Stimulated activated CD8-positive, alpha-beta memory T cell treated with anti-CD3 and anti-CD28 coated beads, Interleukin-7, amount 100 ng/mL, for 24 hours (primary cell): ENCODE data around the gene RABL2B.
A peak's percentile ranks its signal among the peaks of the same experiment; 100 is the strongest.

Experiments
- DNase-seq: peaks from one replicate; pipeline ENCODE4 v3.0.0-alpha.2; 2020; ENCODE audit warnings: low read depth

RABL2B gene

DNA sequence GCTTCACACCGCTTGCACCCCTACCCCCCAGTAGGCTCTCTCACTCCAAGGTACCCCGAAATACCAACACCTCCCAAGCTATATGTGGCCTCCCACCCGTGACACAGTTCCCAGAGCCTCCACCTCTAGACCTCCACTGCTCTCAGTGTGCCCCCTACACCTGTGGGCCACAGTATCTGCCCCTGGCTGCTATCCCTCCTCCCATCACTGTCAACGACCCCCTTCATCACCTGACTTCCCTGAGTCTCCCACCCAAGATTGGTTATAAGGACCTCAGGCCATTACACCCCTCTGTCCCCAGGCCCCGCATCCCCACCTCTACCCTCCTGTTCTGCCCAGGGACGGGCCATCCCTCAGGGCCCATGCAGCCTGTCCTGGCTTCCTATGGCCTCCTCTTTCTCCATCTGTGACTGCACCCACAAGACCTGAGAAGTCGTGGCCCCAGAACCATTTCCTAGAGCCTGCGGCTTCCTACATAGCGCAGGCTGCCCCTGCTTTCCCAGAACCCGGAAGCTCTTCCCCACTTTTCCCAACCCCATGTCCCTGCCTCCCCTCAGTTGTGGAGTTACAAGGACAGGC, 44.7 kb downstream of the RABL2B start:
- DNase-seq, result no peak

DNA sequence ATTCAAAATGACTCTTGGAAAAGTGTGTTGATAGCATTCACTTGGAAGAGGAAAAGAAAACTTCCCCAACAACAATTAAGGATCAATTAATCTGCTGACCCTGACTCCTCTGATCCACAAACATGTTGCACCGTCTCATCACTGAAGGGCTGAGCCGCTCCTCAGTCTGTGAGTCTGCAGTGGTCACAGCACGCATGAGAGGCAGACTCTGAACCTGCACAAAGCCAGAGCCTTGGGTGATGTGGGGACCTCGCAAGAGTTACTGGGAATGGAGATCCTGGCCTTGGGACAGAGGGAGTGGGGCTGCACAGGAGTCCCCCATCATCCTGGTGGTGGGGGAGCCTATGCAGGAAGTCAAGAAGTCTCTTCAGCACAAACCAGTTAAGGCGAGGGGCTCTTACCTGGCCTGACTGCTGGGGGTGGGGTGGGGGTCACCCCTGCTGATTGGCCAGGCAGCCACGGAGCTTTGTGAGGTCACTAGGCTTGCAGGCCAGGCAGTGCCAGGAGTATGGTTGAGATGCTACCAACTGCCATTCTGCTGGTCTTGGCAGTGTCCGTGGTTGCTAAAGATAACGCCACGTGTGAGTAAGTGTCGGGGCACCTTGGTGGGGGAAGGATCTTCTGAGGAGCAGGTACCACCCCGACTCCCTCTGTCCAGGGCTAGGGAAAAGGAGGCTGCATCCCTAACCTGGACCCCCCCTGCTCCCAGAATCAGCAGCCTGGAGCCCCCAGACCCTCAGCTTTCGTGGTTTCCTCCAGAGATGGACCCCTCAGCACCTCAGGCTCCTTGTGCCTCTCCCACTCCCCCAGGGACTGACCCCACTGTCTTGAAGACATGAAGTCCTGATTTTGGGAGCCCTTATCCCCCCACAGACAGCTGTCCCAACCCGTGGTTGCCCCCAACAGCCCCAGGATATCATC, 45.4 kb downstream of the RABL2B start, which contains the start of gene ACR:
ACR (plus strand) TSS at position 477 of the 921 bp plus-strand sequence; CDS start at position 509, 32 bp downstream.
- DNase-seq, result no peak

DNA sequence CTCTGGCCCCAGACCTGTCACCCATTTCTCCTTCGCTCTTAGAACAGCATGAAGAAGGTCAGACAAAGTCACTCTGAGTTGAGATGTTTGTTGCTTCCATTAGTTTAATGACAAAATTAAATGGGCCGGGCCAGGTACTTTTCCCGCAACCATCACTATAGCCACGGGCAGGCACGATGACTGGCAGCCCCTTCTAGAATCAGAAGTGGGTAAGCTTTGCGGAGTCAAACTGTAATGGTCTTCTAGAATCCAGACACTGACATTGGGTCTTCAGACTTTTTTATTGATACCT, 47.8 kb downstream of the RABL2B start:
- DNase-seq, result no peak

DNA sequence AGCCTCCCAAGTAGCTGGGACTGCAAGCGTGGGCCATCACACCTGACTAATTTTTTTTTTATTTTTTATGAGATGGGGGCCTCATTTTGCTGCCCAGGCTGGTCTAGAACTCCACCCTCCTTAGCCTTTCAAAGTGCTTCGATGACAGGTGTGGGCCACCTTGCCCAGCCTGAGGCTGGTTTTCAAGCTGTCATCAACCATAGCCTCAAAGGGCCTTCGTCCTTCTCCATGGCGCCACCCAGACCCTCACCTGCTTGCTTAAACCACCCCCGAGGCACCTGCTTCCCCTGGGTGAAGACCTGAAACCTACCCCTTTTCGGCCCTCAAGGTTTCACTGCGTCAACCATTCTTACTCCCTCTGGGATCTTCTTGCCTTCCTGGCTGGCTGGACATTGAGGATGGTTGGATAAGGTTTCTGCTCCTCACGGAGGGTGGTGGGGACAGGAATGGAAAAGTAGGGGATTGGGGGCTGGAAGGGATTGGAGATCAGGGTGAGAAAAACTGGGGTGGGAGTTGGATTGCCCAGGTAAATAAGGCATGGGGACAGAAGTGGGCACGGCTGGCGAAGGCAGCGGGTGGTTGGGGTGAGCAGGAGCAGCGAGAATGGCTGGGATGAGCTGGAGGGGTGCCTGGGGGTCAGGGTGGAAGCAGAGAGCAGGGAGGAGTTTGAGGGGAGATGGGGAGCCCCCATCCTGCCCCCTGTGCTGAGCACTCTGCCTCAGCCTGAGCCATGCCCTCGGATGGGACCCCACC, 48.3 kb downstream of the RABL2B start:
- DNase-seq, result no peak

DNA sequence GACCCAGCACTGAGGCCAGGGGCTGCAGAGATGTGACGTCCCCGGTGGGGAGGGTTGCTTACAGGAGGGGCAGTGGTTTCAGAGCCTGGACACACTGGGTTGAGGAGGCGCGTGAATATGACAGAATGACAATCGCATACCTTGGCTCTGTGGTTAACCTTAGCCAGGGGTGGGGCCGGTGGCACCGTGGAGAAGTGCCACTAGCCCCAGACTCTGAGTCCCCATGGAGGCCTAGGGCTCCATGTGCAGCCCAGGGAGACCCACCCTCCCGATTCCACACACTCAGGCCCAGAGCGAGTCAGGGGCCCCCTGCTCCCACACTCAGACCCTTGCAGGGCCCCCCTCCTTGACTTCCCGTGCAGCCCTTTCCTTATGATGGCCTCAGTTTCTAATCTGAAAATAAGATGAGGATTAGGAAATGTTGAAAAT, 49.1 kb downstream of the RABL2B start:
- no peak for DNase-seq

DNA sequence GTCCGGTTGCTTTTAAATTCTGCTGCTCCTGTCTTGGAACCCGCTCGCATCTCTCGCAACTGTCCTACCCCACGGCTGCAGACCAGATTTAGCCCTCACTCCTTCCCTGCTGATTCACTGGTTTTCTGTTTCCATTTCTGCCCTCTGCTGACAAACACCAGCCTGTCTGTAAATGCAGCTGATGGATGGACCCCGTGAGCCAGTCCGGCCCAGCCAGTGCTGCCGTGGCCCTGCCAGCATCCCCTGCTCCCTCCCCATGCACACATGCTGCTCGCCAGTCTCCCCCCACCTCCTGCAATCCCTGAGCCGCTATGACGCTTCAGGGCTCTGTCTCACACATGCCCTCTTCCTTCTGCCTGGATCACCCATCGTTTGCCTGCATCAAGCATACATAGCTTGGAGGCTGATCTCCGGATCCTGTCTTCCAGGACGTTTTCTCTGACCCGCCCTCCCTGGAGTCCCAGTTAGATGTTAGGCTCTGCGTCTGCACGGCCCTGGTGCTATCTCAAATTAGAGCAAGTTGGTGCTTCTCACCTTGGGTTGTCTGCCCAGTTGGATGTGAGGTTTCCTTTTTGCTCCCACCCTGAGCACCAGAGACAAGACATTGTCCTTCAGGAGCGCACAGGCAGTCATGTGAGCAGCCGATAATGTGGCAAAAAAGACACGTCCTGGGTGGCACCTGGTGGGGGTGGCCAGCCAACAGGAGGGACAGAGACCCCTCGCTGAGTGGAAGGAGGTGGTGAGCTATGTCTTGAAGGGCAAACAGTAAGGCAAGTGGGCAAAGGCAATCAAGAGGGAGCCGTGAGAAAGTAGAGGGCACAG, 49.7 kb downstream of the RABL2B start:
- DNase-seq, result no peak

DNA sequence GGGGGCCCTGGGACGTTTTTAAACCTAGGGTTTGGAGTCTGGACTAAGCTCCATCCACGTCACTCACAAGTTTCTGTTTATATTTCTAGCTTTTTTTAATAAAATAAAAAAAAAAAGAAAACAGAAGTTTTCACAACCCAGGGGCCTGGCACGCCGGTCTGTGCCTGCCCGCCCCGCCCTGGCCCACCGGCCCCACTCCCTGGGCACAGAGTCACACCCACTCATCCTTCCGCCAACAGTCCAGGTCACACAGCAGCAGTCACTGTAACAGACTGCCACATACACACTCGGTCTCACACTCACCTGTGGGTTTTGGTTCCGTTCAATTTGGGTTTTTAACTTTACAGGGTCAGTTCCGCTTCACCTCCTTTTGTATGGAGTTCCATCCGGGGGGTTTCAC, 50.8 kb downstream of the RABL2B start:
- DNase-seq, result no peak

DNA sequence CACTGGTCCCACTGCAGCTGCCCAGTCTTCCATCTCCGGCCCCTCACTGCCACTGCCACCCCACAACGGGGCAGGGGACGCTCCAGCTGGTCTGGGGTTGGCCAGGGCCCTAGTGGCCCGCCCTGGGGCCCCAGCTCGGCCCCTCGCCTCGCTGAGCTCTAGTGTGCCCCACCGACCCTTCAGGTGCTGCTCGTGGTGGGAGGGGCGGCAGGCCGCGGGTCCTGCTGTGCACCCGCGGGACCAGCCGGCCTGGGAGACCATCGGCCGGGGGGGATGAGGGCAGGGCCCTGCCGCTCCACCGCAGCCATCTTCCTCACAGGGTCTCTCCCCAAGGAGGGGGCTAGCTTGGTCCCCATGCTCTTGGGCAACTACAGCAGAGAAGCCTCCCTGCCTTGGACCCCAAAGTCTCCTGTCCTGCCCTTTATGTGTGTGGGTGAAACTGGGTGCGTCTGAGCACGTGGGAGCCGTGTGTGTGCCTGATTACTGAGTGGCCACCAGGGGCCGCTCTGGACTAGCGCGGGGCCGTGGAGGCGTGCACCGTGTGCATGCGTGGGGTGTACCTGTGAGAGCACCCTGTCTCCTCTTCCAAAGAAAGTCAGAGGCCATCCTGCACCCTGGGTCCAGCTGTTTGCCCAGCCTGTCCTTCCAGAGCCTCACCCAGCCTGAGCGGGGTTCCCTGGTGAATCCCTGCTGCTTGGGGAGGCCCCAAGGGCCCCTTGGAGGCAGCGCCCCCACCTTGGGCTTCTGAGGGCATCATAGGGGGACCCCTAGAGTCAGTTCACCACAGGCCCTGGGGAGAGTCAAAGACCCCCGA, 51.4 kb downstream of the RABL2B start:
- DNase-seq, result peak; percentile 6

DNA sequence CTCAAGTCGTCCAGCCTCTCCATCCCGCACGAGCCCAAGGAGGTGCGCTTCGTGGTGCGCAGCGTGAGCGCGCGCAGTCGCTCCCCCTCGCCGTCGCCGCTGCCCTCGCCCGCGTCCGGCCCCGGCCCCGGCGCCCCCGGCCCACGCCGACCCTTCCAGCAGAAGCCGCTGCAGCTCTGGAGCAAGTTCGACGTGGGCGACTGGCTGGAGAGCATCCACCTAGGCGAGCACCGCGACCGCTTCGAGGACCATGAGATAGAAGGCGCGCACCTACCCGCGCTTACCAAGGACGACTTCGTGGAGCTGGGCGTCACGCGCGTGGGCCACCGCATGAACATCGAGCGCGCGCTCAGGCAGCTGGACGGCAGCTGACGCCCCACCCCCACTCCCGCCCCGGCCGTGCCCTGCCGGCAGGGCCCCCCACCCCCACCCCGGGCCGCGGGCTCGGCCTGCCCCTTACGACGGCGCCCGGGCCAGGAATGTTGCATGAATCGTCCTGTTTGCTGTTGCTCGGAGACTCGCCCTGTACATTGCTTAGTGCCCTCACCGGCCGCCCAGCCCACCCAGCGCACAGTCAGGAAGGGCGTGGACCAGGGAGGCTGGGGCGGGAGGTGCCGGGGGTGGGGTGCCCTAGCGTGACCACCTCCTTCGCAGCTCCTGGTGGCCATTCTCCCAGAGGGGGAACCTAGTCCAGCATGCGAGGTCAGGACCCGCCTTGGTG, 52.3 kb downstream of the RABL2B start:
- DNase-seq, result no peak

DNA sequence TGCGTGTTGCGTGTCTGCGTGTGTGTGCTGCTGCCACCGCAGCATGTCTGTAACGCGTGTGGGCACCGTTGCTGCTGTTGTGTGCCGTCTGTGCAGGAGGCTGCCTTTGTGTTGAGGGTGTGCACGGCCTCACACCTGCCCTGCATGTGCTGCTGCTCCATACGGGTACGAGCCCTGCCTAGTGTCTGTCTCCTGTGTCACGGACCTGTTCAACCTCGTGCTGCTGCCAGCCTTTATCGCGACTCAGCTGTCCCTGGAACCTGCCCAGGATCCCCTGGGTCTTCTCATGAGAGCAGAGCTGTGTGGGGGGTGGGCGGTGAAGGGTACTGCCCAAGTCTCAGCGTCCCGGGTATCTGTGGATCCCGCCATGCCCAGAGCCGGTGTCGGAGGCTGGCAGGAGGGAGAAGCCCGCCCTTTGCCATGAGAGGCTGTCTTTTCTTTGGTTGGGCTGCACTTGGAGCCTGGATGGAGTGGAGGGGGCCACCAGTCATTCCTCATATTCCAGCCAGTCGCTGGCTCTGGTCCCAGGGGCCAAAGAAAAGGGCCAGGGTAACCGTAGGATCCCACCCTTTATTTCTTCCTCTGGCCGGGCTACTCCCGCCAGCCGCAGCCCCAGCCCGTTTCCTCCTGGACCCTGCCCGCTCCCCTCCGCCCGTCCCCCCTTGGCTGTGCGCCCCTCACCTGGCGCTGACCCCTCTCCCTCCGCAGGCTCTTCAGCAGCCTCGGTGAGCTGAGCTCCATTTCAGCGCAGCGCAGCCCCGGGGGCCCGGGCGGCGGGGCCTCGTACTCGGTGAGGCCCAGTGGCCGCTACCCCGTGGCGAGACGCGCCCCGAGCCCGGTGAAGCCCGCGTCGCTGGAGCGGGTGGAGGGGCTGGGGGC, 53.2 kb downstream of the RABL2B start:
- no peak for DNase-seq

DNA sequence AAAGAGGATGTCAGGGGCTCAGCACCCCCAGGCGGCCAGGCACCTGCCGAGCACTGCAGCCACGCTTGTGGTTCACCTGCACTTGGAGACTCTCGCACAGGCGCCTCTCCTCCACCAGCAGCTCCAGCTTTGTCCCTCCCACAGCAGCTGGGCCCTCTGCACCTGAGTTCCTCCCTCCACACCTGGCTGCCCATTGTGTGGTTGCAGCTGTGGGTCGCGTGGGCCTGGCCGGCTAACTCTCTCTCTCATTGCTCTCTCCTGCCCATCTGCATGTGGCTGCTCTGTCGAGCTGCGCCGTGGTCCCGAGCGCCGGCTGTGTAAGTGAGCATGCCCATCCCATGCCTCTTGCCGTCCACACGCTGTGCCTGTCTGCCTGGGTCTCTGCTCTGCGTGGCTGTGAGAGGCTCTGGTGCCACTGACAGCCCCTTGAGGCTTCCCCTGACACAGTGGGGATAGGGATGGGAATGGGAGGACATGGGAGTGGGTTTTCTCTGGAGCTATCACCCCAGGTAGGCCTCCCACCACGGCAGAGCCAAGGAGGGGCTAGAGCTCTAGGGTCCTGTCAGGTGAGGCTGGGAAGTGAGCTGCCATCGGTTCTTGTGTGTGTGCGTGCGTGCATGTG, 53.9 kb downstream of the RABL2B start:
- no peak for DNase-seq

DNA sequence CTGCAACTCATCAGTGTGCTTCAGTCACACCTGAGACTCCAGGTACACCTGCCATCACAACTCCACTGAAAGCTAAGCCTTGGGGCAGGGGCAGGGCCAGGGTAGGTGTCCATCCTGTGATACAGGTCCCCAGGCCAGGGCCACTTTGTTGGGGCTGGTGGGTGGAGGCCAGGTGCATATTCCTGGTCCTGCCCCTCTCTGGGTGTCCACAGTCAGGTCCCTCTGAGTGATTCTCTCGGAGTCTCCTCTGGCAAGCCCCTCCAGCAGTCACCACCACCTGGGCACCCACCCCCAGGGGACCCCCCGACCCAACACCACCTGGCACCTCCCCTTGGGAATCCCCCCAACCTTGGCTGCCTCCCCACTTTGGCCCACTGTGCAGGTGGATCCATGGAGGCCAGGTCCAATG, 54.9 kb downstream of the RABL2B start:
- no peak for DNase-seq

DNA sequence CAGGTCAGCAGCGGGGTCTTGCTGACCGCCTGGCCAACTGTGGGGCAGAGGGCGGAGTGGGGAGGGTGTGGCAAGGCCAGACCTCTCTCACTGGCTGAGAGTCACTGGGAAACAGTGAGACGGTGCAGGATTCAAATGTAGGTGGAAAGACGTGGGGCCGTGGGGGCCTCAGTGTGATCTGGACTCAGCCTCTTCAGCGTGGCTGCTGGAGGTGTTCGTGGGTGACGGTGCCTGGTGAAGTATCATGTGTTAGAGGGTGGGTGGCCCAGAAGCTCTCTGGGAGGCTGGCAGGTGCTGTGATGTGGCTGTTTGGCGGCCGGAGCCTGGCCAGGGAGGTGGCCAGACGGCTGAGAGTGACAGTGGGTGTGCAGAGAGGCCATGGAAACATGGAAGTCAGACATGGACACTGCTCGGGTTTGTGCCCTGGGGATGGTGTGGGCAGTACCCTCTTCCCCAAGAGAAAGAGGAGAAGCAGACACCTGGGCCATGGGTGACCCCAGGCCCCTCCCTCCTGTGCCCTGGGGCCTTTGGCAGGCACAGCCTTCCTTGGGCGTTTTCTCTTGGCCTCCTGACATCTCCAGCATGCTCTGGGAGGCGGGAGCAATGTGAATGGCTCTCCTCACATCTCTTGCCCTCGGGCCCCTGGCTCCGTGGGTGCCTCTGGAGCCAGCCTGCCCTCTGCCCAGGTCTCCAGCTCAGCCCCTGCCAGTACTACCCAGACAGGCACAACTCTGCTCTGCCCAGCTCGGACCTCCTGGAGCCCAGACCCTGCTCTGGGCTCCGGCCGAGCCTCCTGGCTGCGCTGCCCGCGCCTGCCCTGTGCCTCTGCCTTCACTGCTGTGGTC, 55.5 kb downstream of the RABL2B start:
- no peak for DNase-seq

DNA sequence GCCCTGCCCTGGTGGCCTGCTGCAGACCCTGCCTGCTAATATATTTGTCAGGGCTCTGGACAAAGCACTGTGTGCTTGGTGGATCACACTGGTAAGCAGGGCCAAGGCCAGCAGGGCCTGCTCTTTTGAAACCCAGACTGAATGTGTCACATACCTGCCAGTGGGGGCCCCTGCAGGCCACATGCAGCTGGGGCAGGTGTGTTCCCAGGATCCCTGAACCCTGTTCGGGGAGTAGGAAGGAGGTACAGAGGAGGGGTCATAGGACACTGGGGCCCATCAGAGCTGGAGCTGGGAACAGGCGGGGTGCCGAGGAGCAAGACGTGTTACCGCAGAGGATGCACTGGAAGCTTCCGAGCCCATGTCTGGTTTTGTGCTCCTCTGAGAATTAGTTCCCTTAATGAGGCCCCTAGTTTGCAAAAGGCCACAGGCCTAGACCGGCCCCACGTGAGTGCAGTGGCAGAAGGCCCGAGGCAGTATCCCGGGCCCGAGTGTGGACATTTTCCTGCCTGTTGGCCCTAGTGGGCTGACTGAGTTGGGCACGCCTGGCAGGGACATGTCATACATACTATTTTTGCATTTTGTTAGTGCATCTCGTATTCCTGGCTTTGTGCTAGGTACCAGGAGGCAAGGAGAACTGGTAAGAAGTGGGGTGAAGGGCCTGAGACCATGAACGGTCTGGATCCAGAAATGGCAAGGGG, 56.6 kb downstream of the RABL2B start:
- no peak for DNase-seq

DNA sequence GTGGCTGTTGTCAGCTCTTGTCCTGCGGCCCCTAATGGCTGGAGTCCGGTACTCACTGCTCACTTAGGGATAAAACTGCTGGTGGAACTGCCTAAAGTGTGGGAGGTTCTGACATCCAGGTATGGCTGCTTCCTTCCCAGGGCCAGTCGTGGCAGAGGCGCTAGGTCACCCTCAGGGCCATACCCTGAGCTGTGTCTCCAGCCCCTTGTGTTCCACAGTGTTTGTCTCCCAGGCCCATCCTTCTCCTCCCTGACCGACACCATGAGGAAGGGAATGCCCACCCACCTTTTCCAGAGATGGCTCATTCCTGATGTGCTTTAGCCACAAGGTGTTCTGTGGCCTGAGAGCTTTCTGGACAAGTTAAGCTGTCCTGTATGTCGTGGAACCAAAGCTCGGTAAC, 57.8 kb downstream of the RABL2B start:
- DNase-seq, result no peak

DNA sequence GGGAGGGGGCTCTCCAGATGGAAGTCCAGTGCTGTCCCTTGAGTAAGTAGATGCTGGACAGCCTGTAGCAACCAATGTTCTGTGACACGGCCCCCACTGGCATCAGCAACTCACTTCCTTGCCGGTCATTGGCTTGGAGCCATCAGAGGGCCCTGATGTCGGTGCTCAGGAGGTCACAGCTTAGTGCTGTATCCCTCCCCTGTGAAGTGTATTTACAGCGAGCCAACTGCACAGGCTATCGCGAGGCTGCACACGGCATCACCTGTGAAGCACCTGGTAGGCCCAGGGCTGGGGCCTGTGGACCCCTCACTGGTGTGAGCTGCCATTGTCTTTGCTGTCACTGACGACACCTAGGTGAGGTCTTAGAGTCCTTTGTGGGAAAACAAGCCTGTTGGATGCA, 58.8 kb downstream of the RABL2B start:
- no peak for DNase-seq

DNA sequence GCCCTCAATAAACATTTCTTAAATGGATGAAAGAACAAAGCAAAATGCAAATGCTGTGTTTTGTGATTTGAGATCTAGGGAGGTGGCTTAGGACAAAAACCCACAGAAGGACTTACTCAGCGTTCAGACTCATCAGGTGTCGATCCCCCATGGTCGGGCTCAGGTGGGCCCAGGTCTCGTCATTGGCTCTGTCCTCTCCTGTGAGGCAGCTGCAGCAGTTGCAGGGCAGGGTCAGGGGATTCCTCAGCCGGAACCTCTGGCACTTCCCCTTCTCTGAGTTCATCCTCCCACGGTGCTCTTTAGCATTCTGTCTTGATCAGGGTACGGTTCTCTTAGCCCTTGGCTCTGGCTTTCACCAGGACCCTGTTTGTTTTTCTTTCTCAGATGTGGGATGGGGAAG, 59.4 kb downstream of the RABL2B start:
- no peak for DNase-seq
